ENCODE data around the gene PLA2G6.

GRCh38 chr22:38191731-38192474, 10.3 kb upstream of the PLA2G6 start:
- TF ChIP-seq CTCF (IDR thresholded peaks at IDR 0.05) (no peak), POLR2AphosphoS5 (IDR thresholded peaks at IDR 0.05) (no peak)
